Right atrium auricular region (tissue), 2 donors: ENCODE measurements around the gene TMEM134. TPM values are rescaled to one million over a fixed set of nuclear protein-coding genes. Genes with fewer than 3 reads are reported as not detected.
A peak's percentile ranks its signal among the peaks of the same experiment; 100 is the strongest.
"Not testable (repeated sequence)": the region's sequence is repeated elsewhere in the genome, so short reads cannot be mapped to it uniquely, and the experiment has no call there.

Source experiments
- DNase-seq: peaks from one replicate; pipeline ENCODE4 v3.0.0-alpha.2; 2019; ENCODE audit warnings: low spot score
- H3K27ac ChIP-seq, 2 donors: fragments of 200-600 bp; sonication (generic); 1 replicate in 1 of 2; 2 replicates in 1 of 2; pipeline ENCODE4 v1.5.1; 2016 to 2019
- H3K27me3 ChIP-seq, 2 donors: fragments of 200-600 bp; sonication (generic); one replicate each; pipeline versions ENCODE4 v1.5.1 to v1.6.0; 2017 to 2019
- H3K36me3 ChIP-seq: fragments of 200-600 bp; sonication (generic); one replicate; pipeline ENCODE4 v1.5.1; 2016
- H3K4me1 ChIP-seq, 2 donors: fragments of 200-600 bp; sonication (generic); one replicate each; pipeline versions ENCODE4 v1.5.1 to v1.6.0; 2017 to 2019
- H3K4me3 ChIP-seq, 2 donors: fragments of 200-600 bp; sonication (generic); 1 replicate in 1 of 2; 2 replicates in 1 of 2; pipeline ENCODE4 v1.5.1; 2017 to 2019; ENCODE audit warnings: mild to moderate bottlenecking in 1 of 2, moderate library complexity in 1 of 2
- H3K9me3 ChIP-seq, 2 donors: fragments of 200-600 bp; sonication (generic); one replicate each; pipeline ENCODE4 v1.5.1; 2019
- total RNA-seq, 2 donors: library from RNA; depleted of rRNA; stranded (reverse); fragments of >200 nt; gene quantifications; one replicate each; pipeline ENCODE4 v1.1.0, GENCODE V29; 2016
- TF ChIP-seq, protein P1 (sequence below), 2 donors: fragments of 200-600 bp; sonication (generic); IDR thresholded peaks; one replicate each; pipeline ENCODE4 v1.5.1; 2019; ENCODE audit warnings: antibody characterized with exemption in 2 of 2

The TMEM134 gene
- total RNA-seq, 2 donors from 2014 or later: 74.4 to 140 TPM

DNA sequence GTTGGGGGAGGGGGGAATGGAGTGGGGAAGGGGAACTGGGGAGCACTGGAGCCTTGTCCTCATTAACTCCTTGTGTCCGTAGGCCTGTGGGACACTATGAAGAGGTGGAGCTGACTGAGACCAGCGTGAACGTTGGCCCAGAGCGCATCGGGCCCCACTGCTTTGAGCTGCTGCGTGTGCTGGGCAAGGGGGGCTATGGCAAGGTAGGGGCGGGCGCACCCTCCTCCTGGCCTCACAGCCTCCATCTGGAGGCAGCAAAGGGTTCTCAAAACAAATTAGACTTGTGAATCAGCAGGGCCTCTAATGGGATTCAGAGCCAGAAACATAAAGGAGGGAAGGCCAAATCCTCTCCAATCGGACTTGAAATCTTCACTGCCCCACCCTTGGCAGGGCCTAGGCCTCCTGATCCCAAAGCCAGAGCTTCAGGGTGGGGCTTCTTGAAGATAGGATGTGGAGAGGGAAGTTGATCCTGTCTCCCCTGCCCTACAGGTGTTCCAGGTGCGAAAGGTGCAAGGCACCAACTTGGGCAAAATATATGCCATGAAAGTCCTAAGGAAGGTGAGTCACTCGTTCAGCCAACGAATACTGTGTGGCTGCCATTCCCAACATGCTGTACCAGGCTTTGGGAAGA, 39.9 kb downstream of the TMEM134 start:
- Histone ChIP-seq H3K4me3 (peak overlapping the region; percentile 78 to 98), H3K4me1 (peaks cover 0 to 25% of the 10 kb centered on the region in 2 donors), H3K36me3 (peaks cover 36% of the 10 kb centered on the region), H3K27ac (peak overlapping the region; percentile 90), H3K9me3 (no peaks in the 10 kb centered on the region), H3K27me3 (no peaks in the 10 kb centered on the region)
- TF ChIP-seq, protein P1, sequence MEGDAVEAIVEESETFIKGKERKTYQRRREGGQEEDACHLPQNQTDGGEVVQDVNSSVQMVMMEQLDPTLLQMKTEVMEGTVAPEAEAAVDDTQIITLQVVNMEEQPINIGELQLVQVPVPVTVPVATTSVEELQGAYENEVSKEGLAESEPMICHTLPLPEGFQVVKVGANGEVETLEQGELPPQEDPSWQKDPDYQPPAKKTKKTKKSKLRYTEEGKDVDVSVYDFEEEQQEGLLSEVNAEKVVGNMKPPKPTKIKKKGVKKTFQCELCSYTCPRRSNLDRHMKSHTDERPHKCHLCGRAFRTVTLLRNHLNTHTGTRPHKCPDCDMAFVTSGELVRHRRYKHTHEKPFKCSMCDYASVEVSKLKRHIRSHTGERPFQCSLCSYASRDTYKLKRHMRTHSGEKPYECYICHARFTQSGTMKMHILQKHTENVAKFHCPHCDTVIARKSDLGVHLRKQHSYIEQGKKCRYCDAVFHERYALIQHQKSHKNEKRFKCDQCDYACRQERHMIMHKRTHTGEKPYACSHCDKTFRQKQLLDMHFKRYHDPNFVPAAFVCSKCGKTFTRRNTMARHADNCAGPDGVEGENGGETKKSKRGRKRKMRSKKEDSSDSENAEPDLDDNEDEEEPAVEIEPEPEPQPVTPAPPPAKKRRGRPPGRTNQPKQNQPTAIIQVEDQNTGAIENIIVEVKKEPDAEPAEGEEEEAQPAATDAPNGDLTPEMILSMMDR (IDR thresholded peaks at IDR 0.05): no peak
- no peak for DNase-seq

DNA sequence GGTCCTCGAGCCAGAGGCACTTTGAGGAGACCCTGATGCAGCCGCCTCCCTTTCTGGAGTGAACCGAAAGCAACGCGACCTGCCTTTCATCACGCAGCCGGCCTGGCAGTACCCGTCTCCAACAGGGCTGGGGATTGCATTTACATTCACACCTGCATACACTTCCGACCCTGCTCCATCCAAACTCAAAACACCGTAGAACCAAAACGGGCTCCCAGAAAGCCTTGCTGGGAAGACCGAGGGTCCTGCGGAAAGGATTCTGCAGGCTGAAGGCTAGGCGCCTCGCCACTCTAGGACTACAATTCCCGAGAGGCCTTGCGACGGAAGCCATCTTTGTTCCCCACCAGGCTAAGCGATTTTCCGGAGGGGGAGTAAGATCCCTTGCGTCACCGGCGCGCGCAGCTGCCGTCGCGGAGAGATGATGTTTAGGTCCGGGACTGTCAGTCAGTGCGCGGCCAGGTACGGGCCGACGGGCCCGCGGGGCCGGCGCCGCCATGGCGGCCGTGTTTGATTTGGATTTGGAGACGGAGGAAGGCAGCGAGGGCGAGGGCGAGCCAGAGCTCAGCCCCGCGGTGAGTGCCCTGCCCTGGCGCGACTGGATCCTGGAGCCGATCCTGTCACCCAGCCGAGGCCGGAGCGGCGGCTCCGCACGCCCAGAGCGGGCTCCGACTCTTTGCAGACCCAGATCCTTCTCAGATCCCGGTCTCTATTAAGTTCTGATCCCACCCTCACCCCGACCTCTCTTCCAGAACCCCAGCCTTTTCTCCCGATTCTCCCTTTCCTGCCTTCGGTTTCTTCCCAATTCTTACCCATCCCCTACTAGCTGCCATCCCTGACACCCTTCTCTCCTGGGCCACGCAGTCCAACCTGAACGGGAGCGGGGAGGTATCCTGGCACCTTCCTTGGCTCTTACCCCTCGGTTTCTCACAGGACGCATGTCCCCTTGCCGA, 40.7 kb downstream of the TMEM134 start, which contains the start of gene RPS6KB2:
TSS of gene RPS6KB2 (plus strand) at position 443 of the 950 bp plus-strand sequence. CDS start at position 495, 52 bp downstream.
- H3K4me1 ChIP-seq: peaks cover 0 to 25% of the 10 kb centered on the region in 2 donors
- TF ChIP-seq, protein P1 (IDR thresholded peaks at IDR 0.05): peak in 1 of 2 donors; percentile 13

DNA sequence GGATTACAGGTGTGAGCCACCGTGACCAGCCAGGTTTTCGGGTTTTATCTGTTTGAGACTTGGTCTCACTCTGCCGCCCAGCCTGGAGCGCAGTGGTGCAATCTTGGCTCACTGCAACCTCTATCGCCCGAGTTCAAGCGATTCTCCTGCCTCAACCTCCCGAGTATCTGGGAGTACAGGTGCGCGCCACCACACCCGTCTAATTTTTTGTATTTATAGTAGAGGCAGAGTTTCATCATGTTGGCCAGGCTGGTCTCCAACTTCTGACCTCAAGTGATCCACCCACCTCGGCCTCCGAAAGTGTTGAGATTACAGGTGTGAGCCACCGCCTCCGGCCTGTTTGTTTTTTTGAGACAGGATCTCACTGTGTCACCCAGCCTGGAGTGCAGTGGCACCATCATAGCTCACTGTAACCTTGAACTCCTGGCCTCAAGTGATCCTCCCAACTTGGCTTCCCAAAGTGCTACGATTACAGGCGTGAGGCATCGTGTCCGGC, 41.6 kb downstream of the TMEM134 start:
- H3K27ac ChIP-seq: peak overlapping the region; percentile 90
- not testable (repeated sequence) for H3K27me3 ChIP-seq
- H3K4me1 ChIP-seq: peaks cover 0 to 25% of the 10 kb centered on the region in 2 donors

More for the DNA sequence above, 40.7 kb downstream of the TMEM134 start, which contains the start of gene RPS6KB2:
- DNase-seq: peak; percentile 99
- peak within 1 kb of the TSS; percentile 90 for H3K27ac ChIP-seq
- no peaks in the 10 kb centered on the region for H3K27me3 ChIP-seq
- H3K9me3 ChIP-seq: no peaks in the 10 kb centered on the region
- peak within 1 kb of the TSS; percentile 78 to 98 for H3K4me3 ChIP-seq
- peaks cover 28% of the 10 kb centered on the region for H3K36me3 ChIP-seq

DNA sequence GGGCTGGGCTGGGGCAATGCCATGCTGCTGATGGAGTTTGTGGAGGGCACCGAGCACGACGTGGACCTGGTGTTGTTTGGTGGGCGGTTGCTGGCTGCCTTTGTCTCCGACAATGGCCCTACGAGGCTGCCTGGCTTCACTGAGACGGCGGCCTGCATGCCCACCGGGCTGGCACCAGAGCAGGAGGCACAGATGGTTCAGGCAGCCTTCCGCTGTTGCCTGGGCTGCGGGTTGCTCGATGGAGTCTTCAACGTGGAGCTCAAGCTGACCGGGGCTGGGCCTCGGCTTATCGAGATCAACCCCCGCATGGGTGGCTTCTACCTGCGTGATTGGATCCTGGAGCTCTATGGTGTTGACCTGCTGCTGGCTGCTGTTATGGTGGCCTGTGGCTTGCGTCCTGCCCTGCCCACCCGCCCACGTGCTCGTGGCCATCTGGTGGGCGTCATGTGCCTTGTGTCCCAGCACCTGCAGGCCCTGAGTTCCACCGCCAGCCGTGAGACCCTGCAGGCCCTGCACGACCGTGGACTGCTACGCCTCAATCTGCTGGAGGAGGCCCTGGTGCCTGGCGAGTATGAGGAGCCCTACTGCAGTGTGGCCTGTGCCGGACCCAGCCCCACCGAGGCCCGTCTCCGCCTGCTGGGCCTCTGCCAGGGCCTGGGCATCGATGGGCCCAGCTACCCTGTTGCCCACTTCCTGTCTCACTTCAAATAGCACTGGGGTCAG, 45.0 kb downstream of the TMEM134 start:
- no peak overlapping the region for H3K4me3 ChIP-seq
- no peaks in the 10 kb centered on the region for H3K36me3 ChIP-seq
- no peaks in the 10 kb centered on the region for H3K27me3 ChIP-seq
- no peaks in the 10 kb centered on the region for H3K9me3 ChIP-seq
- DNase-seq: no peak
- TF ChIP-seq, protein P1 (IDR thresholded peaks at IDR 0.05): no peak
- peaks cover 0 to 30% of the 10 kb centered on the region in 2 donors for H3K4me1 ChIP-seq
- H3K27ac ChIP-seq: no peak overlapping the region

More for the DNA sequence above, 41.6 kb downstream of the TMEM134 start:
- DNase-seq, H3K9me3 ChIP-seq: not testable (repeated sequence)
- peaks cover 19% of the 10 kb centered on the region for H3K36me3 ChIP-seq
- peak overlapping the region; percentile 78 to 98 for H3K4me3 ChIP-seq

DNA sequence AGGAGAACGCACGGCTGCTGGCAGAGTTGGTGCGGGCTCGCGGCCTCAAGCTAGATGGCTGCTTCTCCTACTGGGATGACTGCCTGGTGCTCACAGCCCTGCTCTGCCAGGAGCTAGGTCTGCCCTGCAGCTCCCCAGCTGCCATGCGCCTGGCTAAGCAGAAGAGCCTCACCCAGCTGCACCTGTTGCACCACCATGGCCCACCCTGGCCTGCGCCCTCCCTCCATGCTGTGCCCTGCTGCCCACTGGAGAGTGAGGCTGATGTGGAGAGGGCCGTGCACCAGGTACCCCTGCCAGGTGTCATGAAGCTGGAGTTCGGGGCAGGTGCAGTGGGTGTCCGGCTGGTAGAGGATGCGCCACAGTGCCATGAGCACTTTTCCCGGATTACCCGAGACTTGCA, 45.6 kb downstream of the TMEM134 start:
- H3K27ac ChIP-seq: no peak overlapping the region
- H3K36me3 ChIP-seq: no peaks in the 10 kb centered on the region
- H3K4me3 ChIP-seq: no peak overlapping the region
- TF ChIP-seq, protein P1 (IDR thresholded peaks at IDR 0.05): no peak
- no peak for DNase-seq
- no peaks in the 10 kb centered on the region for H3K9me3 ChIP-seq
- no peaks in the 10 kb centered on the region for H3K27me3 ChIP-seq
- H3K4me1 ChIP-seq: peaks cover 0 to 32% of the 10 kb centered on the region in 2 donors
